Neural cell (in vitro differentiated cells): ENCODE measurements around the gene GLIS2. TPM values are rescaled to one million over a fixed set of nuclear protein-coding genes. Genes with fewer than 3 reads are reported as not detected.
A peak's percentile ranks its signal among the peaks of the same experiment; 100 is the strongest.

ENCODE experiments used
- H2AFZ ChIP-seq: fragments of 200-600, 300-800 bp; sonication (generic), shearing (Covaris generic); 2 replicates; pipeline ENCODE4 v1.6.0; 2014; ENCODE audit warnings: low read depth, mild to moderate bottlenecking, antibody characterized with exemption, low read length, moderate library complexity
- H3F3A ChIP-seq: fragments of 200-600 bp; shearing (Covaris generic); 2 replicates; pipeline ENCODE4 v1.6.1; 2016; ENCODE audit warnings: mild to moderate bottlenecking, moderate library complexity, mixed read lengths, antibody characterized with exemption, low read length; ENCODE audit not compliant: insufficient read depth, poor library complexity, severe bottlenecking
- H3K27ac ChIP-seq: fragments of 200-600, 300-800 bp; sonication (generic), shearing (Covaris generic); 2 replicates; pipeline ENCODE4 v1.5.1; 2014; ENCODE audit warnings: mild to moderate bottlenecking, low read length, moderate library complexity
- H3K27me3 ChIP-seq: fragments of 300-800, 200-600 bp; sonication (generic), shearing (Covaris generic); 2 replicates; pipeline ENCODE4 v1.6.0; 2014; ENCODE audit warnings: mild to moderate bottlenecking, low read depth, low read length, moderate library complexity; ENCODE audit not compliant: insufficient read depth
- H3K36me3 ChIP-seq: fragments of 300-800, 200-600 bp; sonication (generic), shearing (Covaris generic); 2 replicates; pipeline ENCODE4 v1.5.1; 2014; ENCODE audit warnings: mild to moderate bottlenecking, antibody characterized with exemption, low read length, moderate library complexity; ENCODE audit not compliant: insufficient read depth
- H3K4me2 ChIP-seq: fragments of 300-800, 200-600 bp; sonication (generic), shearing (Covaris generic); 2 replicates; pipeline ENCODE4 v1.6.0; 2014; ENCODE audit warnings: mild to moderate bottlenecking, low read length
- H3K4me3 ChIP-seq: fragments of 300-800, 200-600 bp; sonication (generic), shearing (Covaris generic); 2 replicates; pipeline ENCODE4 v1.5.1; 2014; ENCODE audit warnings: mild to moderate bottlenecking, low read length, moderate library complexity
- H3K79me2 ChIP-seq: fragments of 200-600 bp; shearing (Covaris generic); replicated peaks from 2 replicates; pipeline ENCODE4 v1.6.0; 2014; ENCODE audit warnings: mild to moderate bottlenecking, low read length, moderate library complexity; ENCODE audit not compliant: insufficient read depth
- H3K9ac ChIP-seq: fragments of 300-800, 200-600 bp; sonication (generic), shearing (Covaris generic); 2 replicates; pipeline ENCODE4 v1.6.1; 2016; ENCODE audit warnings: mild to moderate bottlenecking, low read length, mixed read lengths
- H3K9me2 ChIP-seq: fragments of 200-600 bp; shearing (Covaris generic); 2 replicates; pipeline ENCODE4 v1.6.1; 2016; ENCODE audit warnings: mild to moderate bottlenecking, low read length, mixed read lengths; ENCODE audit not compliant: insufficient read depth
- H3K9me3 ChIP-seq: fragments of 200-600, 300-800 bp; sonication (generic), shearing (Covaris generic); 2 replicates; pipeline ENCODE4 v1.6.1; 2016; ENCODE audit warnings: mild to moderate bottlenecking, mixed run types, low read length, moderate library complexity, mixed read lengths
- H4K20me1 ChIP-seq: fragments of 200-600 bp; shearing (Covaris generic); 2 replicates; pipeline ENCODE4 v1.6.1; 2016; ENCODE audit warnings: mild to moderate bottlenecking, mixed run types; ENCODE audit not compliant: insufficient read depth
- EP300 ChIP-seq: fragments of 450-650 bp; conservative IDR thresholded peaks from 2 replicates; pipeline ENCODE4 v1.6.1; 2014; ENCODE audit warnings: antibody characterized with exemption, mild to moderate bottlenecking, moderate library complexity; ENCODE audit not compliant: poor library complexity, severe bottlenecking
- EZH2 ChIP-seq: fragments of 200-600, 300-800 bp; shearing (Covaris generic), sonication (generic); IDR thresholded peaks from 2 replicates; pipeline ENCODE4 v1.6.1; 2014; ENCODE audit warnings: antibody characterized with exemption, low read length, borderline replicate concordance, mild to moderate bottlenecking; ENCODE audit not compliant: insufficient read depth, poor library complexity, severe bottlenecking
- MXI1 ChIP-seq: fragments of 450-650 bp; conservative IDR thresholded peaks from 2 replicates; pipeline ENCODE4 v1.6.1; 2014; ENCODE audit warnings: antibody characterized with exemption, mild to moderate bottlenecking; ENCODE audit not compliant: poor library complexity, severe bottlenecking
- POLR2AphosphoS5 ChIP-seq: IDR thresholded peaks from 2 replicates; pipeline ENCODE4 v1.6.1; 2012
- RAD21 ChIP-seq: fragments of 450-650 bp; conservative IDR thresholded peaks from 2 replicates; pipeline ENCODE4 v1.6.1; 2014; ENCODE audit warnings: antibody characterized with exemption, mild to moderate bottlenecking, moderate library complexity
- SMC3 ChIP-seq: fragments of 450-650 bp; conservative IDR thresholded peaks from 2 replicates; pipeline ENCODE4 v1.6.1; 2014; ENCODE audit warnings: antibody characterized with exemption, mild to moderate bottlenecking, moderate library complexity; ENCODE audit not compliant: poor library complexity
- TAF1 ChIP-seq: IDR thresholded peaks from 2 replicates; pipeline ENCODE4 v1.6.1; 2012; ENCODE audit warnings: low read depth
- polyA plus RNA-seq: library from polyadenylated mRNA; depleted of rRNA; stranded (reverse); fragments of >200 nt; gene quantifications from 2 replicates; pipeline ENCODE4 v1.2.3, GENCODE V29; 2014
- TF ChIP-seq, protein P1 (sequence below): fragments of 450-650 bp; IDR thresholded peaks from 2 replicates; pipeline ENCODE4 v1.5.1; 2014; ENCODE audit warnings: antibody characterized with exemption, mild to moderate bottlenecking, moderate library complexity; ENCODE audit not compliant: poor library complexity, severe bottlenecking
- TF ChIP-seq, protein P2 (sequence below): IDR thresholded peaks from 2 replicates; pipeline ENCODE4 v1.6.1; 2012; ENCODE audit warnings: borderline replicate concordance

GLIS2 gene
- polyA plus RNA-seq, 1 donor from 2014 or later, result 2.6 TPM

DNA sequence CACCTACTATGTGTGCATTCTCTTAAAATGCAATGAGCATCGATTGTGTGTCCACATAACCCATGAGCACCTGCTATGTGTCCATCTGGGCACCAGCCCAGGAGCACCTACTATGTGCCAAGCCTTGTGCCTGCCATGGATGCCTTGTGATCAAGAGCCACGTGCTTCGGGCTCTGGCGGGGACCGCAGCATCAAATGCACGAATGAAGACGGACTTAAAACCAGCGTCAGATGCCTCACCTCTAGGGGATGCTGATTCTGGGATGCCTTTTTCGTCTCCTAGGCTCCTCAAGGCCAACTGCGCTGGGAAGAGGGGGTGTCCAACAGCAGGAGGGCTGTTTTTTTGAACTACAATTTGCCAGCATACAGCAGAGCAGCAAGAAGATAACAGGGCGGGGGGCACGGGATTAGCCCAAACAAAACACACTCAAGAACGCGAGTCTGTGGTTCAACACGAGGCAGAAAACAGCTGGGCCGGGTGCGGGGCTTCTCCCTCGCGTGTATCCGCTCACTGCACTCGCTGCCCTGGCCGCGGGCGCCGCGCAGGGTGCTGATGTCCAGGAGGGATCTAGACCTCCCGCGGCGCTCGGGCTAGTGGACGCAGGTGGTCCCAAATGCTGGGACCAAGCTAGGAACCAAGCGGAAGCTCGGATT lies 1.2 kb upstream of the GLIS2 start:
- no peaks in the 10 kb centered on the region for H3F3A ChIP-seq
- peak overlapping the region; percentile 85 for H2AFZ ChIP-seq
- peak overlapping the region; percentile 89 for H3K4me3 ChIP-seq
- peaks cover 35% of the 10 kb centered on the region for H3K79me2 ChIP-seq
- no peaks in the 10 kb centered on the region for H3K36me3 ChIP-seq
- H3K4me2 ChIP-seq, result peak overlapping the region; percentile 70
- no peaks in the 10 kb centered on the region for H3K9me3 ChIP-seq
- peak; percentile 52 for TF ChIP-seq MXI1
- no peak for TF ChIP-seq SMC3
- TF ChIP-seq, protein P1, sequence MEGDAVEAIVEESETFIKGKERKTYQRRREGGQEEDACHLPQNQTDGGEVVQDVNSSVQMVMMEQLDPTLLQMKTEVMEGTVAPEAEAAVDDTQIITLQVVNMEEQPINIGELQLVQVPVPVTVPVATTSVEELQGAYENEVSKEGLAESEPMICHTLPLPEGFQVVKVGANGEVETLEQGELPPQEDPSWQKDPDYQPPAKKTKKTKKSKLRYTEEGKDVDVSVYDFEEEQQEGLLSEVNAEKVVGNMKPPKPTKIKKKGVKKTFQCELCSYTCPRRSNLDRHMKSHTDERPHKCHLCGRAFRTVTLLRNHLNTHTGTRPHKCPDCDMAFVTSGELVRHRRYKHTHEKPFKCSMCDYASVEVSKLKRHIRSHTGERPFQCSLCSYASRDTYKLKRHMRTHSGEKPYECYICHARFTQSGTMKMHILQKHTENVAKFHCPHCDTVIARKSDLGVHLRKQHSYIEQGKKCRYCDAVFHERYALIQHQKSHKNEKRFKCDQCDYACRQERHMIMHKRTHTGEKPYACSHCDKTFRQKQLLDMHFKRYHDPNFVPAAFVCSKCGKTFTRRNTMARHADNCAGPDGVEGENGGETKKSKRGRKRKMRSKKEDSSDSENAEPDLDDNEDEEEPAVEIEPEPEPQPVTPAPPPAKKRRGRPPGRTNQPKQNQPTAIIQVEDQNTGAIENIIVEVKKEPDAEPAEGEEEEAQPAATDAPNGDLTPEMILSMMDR, result peak; percentile 53
- no peaks in the 10 kb centered on the region for H4K20me1 ChIP-seq
- H3K9ac ChIP-seq, result peak overlapping the region; percentile 92
- H3K27ac ChIP-seq, result peak overlapping the region; percentile 75
- H3K27me3 ChIP-seq, result no peaks in the 10 kb centered on the region
- no peaks in the 10 kb centered on the region for H3K9me2 ChIP-seq

DNA sequence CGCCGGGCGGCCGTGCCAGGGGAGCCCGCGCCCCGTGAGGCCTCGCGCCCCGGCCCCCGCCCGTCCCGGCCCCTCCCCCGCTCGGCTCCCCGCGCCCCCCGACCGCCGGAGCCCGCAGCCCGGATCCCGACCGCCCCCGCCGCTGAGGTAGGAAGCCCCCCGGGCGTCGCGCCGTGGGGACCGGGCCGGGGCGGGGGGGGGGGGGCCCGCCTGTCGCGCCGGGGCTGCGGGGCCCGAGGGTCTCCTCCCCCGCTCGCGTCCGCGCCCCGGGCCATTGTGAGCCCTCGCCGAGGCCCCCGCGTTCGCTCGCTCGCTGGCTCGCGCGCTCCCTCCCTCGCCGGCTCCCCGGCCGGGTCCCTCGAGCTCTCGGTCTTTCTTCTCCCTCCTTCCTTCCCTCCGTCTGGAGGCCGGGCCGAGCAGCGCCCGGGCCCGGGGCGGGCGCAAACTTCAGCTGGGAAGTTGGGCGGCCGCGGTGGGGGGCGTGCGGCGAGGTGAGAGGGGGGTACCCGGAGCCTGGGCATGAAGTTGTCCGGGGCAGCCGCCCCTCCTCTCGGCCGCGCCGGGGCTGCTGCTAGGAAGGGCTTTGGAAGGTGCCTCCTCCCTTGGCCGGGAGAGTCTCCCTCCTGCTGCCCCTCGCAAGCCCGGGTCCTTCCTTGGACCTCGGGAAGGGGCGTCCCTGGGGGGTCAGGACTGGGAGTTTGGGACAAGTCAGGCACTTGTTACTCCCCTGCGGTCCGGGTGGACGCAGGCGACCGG lies 419 bp downstream of the GLIS2 start:
- peak overlapping the region; percentile 79 for H3K9ac ChIP-seq
- H2AFZ ChIP-seq, result no peak overlapping the region
- H3K9me3 ChIP-seq, result no peaks in the 10 kb centered on the region
- no peak for TF ChIP-seq EP300
- TF ChIP-seq MXI1, result peak; percentile 9
- TF ChIP-seq, protein P2, sequence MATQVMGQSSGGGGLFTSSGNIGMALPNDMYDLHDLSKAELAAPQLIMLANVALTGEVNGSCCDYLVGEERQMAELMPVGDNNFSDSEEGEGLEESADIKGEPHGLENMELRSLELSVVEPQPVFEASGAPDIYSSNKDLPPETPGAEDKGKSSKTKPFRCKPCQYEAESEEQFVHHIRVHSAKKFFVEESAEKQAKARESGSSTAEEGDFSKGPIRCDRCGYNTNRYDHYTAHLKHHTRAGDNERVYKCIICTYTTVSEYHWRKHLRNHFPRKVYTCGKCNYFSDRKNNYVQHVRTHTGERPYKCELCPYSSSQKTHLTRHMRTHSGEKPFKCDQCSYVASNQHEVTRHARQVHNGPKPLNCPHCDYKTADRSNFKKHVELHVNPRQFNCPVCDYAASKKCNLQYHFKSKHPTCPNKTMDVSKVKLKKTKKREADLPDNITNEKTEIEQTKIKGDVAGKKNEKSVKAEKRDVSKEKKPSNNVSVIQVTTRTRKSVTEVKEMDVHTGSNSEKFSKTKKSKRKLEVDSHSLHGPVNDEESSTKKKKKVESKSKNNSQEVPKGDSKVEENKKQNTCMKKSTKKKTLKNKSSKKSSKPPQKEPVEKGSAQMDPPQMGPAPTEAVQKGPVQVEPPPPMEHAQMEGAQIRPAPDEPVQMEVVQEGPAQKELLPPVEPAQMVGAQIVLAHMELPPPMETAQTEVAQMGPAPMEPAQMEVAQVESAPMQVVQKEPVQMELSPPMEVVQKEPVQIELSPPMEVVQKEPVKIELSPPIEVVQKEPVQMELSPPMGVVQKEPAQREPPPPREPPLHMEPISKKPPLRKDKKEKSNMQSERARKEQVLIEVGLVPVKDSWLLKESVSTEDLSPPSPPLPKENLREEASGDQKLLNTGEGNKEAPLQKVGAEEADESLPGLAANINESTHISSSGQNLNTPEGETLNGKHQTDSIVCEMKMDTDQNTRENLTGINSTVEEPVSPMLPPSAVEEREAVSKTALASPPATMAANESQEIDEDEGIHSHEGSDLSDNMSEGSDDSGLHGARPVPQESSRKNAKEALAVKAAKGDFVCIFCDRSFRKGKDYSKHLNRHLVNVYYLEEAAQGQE, result no peak
- peak; percentile 30 for TF ChIP-seq SMC3
- peak; percentile 26 for TF ChIP-seq RAD21
- TF ChIP-seq EZH2, result no peak
- TF ChIP-seq, protein P1, result no peak
- peak; percentile 39 for TF ChIP-seq TAF1
- TF ChIP-seq POLR2AphosphoS5, result no peak
- H4K20me1 ChIP-seq, result no peaks in the 10 kb centered on the region
- no peaks in the 10 kb centered on the region for H3F3A ChIP-seq
- H3K9me2 ChIP-seq, result no peaks in the 10 kb centered on the region
- peaks cover 47% of the 10 kb centered on the region for H3K79me2 ChIP-seq
- peak overlapping the region; percentile 96 for H3K4me3 ChIP-seq
- no peaks in the 10 kb centered on the region for H3K27me3 ChIP-seq
- H3K4me2 ChIP-seq, result peak overlapping the region; percentile 80
- peak overlapping the region; percentile 31 for H3K27ac ChIP-seq
- H3K36me3 ChIP-seq, result no peaks in the 10 kb centered on the region
